ENCODE results near the gene FRMD8. TPM values are rescaled to one million over a fixed set of nuclear protein-coding genes. Genes with fewer than 3 reads are reported as not detected.

Gene FRMD8
- total RNA-seq, 1 experiment from 2014 or later, result 24.8 TPM

GRCh38 chr11:65388731-65389130 lies 2.3 kb downstream of the FRMD8 start:
- no peak for DNase-seq (ENCODE audit: low read depth)
- in situ Hi-C loops (cut with HindIII; ENCODE audit: low pct_unique_long_range_greater_than_20kb, low sequenced_read_pairs), result no loop called here

DNA sequence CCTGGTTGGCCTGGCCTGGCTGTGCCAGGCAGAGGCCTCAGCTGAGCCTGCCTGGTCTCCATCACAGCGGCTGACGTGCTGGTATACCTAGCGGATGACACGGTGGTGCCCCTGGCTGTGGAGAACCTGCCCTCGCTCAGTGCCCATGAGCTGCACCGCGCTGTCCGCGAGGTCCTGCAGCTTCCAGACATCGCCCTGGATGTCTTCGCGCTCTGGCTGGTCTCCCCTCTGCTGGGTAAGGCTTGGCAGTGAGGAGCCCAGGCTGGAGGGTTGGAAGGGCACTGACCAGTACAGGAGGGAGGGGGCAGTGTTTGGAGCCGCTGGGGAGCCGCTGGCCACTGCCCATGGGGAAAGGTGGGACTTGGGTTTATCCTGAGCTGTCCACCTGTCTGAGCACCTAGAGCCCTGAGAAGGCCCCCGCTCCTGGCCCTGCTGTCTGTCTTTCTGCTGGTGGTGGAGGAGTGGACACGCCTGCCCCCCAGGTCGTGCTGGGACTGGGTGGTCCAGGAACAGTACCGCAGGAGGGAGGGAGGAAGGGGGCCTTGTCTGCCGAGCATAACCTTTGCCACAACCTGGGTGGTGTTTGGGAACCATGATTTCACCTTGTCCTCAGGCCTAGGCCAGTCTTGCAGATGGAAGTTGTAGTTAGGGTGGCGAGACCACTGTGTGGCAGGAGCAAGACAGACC lies 3.0 kb downstream of the FRMD8 start:
- DNase-seq (ENCODE audit: low read depth), result no peak
- in situ Hi-C loops (cut with HindIII; ENCODE audit: low pct_unique_long_range_greater_than_20kb, low sequenced_read_pairs), result no loop called here

- in situ Hi-C loops (cut with HindIII; ENCODE audit: low pct_unique_long_range_greater_than_20kb, low sequenced_read_pairs), result no loop called here
- DNase-seq (ENCODE audit: low read depth), result no peak
Observed at GRCh38 chr11:65390099-65390941, 3.9 kb downstream of the FRMD8 start.

DNA sequence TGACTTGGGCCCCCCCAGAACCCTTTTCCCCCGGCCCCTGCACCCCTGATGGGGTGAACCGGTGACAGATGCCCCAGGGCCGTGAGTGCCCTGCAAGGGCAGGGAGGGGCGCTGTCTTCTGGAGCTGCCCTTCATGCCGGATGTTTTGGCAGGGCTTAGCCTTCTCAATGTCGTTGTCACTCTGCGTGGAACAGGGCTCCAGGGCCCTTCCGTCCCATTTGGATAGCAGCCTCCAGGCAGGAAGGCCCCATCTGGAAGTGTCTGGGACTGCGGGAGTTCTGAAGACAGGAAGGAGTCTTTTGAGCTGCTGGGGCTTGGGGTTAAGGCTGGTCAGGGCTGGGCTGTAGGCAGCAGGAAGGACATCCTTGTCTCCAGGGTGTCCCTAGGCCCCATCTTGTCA lies 4.6 kb downstream of the FRMD8 start:
- DNase-seq (ENCODE audit: low read depth), result no peak
- in situ Hi-C loops (cut with HindIII; ENCODE audit: low pct_unique_long_range_greater_than_20kb, low sequenced_read_pairs), result no loop called here

- in situ Hi-C loops (cut with HindIII; ENCODE audit: low pct_unique_long_range_greater_than_20kb, low sequenced_read_pairs), result no loop called here
- no peak for DNase-seq (ENCODE audit: low read depth)
Observed at GRCh38 chr11:65392186-65392829, 5.9 kb downstream of the FRMD8 start.

GRCh38 chr11:65392899-65393298 lies 6.5 kb downstream of the FRMD8 start:
- DNase-seq (ENCODE audit: low read depth), result no peak
- in situ Hi-C loops (cut with HindIII; ENCODE audit: low pct_unique_long_range_greater_than_20kb, low sequenced_read_pairs), result no loop called here

DNA sequence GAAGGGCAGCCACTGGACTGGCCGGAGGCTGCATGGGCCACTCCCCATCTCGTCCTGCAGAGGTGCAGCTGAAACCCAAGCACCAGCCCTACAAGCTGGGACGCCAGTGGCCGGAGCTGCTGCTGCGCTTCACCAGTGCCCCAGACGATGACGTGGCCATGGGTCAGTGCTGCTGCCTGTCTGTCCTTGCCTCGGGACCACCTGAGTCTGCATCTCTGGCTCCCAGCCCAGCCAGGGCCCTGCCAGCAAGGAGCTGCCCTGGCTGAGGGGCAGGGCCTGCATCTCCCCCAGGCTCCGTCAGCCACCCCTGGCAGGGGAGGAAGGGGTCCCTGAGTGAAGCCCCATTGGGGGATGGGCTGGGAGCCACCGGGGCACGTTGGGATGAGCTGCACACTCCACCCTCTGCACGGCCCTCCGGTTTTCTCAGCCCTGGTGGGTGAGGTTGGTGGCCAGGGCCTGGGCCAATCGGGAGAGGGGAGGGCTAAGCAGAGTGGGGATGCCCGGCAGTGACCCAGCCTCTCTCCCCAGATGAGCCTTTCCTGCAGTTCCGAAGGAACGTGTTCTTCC lies 7.2 kb downstream of the FRMD8 start:
- no peak for DNase-seq (ENCODE audit: low read depth)
- in situ Hi-C loops (cut with HindIII; ENCODE audit: low pct_unique_long_range_greater_than_20kb, low sequenced_read_pairs), result no loop called here

GRCh38 chr11:65394125-65394536 lies 7.7 kb downstream of the FRMD8 start:
- in situ Hi-C loops (cut with HindIII; ENCODE audit: low pct_unique_long_range_greater_than_20kb, low sequenced_read_pairs), result no loop called here
- no peak for DNase-seq (ENCODE audit: low read depth)

- in situ Hi-C loops (cut with HindIII; ENCODE audit: low pct_unique_long_range_greater_than_20kb, low sequenced_read_pairs), result no loop called here
- no peak for DNase-seq (ENCODE audit: low read depth)
Observed at GRCh38 chr11:65395961-65396530, 9.6 kb downstream of the FRMD8 start.

GRCh38 chr11:65396769-65397745 lies 10.6 kb downstream of the FRMD8 start:
- in situ Hi-C loops (cut with HindIII; ENCODE audit: low pct_unique_long_range_greater_than_20kb, low sequenced_read_pairs), result no loop called here
- DNase-seq (ENCODE audit: low read depth), result no peak

GRCh38 chr11:65398362-65398910 lies 12.0 kb downstream of the FRMD8 start:
- in situ Hi-C loops (cut with HindIII; ENCODE audit: low pct_unique_long_range_greater_than_20kb, low sequenced_read_pairs), result no loop called here
- no peak for DNase-seq (ENCODE audit: low read depth)

DNA sequence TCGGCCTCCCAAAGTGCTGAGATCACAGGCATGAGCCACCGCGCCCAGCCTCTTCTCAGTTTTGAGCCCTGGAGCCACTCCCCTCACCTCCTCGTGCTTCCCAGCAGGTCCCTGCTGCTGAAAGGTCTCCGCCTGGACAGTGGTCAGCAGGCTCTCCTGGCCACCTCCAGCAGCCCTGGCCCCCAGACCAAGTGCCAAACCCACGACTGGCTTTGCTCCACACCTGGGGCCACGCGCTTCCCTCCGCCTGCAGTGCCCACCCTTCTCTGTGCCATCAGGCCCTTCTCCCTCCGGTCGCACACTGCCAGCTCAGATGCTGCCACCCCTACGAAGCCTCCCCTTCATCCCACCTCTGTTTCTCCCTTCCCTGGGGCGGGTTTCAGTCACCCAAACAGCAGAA lies 12.8 kb downstream of the FRMD8 start:
- DNase-seq (ENCODE audit: low read depth), result no peak

GRCh38 chr11:65399845-65400244 lies 13.4 kb downstream of the FRMD8 start:
- in situ Hi-C loops (cut with HindIII; ENCODE audit: low pct_unique_long_range_greater_than_20kb, low sequenced_read_pairs), result no loop called here
- no peak for DNase-seq (ENCODE audit: low read depth)

More for the DNA sequence above, 12.8 kb downstream of the FRMD8 start:
- in situ Hi-C loops (cut with HindIII; ENCODE audit: low pct_unique_long_range_greater_than_20kb, low sequenced_read_pairs), result no loop called here

DNA sequence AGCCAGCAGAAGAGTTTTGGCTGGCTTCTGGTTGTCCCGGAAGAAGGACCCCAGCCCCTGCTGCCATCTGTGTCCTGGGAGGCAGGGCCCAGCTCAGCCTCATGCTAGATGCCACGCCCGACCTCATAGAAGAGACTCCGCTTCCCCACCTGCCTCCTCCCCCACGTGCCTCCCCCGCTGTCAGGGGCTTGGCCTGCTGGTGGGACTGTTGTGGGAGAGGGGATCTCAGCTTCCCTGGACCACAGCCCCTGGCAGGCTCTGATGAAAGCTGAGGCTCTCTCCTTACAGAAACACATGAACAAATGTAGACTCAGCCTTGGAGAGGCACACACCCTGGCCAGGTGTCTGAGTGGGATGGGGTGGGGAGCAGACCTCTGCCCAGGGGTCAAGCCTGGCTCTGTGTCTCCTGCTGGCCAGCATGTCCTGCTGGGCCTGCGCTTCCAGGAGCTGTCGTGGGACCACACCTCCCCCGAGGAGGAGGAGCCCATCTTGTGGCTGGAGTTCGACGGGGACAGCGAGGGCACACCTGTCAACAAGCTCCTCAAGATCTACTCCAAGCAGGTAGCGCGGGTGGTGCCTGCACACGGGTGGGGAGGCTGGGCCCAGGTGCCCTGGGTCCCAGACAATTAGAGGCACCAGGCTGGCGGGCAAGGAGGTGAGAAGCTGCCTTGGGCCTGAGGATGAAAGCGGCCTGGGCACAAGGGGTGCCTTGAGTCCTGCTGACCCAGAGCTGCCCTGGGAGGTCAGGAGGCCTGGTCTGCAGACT lies 14.1 kb downstream of the FRMD8 start:
- no peak for DNase-seq (ENCODE audit: low read depth)
- in situ Hi-C loops (cut with HindIII; ENCODE audit: low pct_unique_long_range_greater_than_20kb, low sequenced_read_pairs), result no loop called here

DNA sequence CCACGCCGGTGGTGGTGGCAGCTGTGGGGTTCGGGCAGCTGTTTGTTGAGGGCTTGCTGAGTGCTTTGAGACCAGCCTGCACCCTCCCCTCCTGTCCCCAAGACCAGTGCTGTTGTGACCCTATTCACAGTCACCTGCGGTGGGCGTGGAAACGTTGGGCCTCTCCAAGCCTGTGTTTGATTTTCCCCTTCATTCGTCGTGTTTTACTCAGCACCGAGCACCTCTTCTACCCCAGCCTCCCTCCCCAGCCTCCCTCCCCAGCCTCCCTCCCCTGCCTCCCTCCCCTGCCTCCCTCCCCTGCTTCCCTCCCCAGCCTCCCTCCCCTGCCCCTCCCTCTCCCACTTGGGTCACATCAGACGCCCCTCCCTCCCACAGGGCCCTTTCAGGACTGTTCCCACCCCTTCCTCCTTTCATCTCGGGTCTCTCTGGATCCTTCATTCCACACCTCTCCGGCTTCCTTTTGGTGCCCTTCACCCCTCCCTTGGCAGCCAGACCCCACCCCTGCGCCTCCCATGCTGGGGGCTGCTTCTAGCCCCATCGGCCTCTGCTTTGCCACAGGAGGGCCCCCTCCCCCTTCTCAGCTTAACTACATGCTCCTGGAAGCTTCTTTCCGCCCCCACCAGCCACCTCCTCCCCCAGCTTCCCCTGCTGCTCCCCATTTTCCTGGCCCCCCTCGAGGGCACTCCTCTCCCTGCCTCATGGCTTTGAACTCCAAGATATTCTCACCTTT lies 14.8 kb downstream of the FRMD8 start:
- no peak for DNase-seq (ENCODE audit: low read depth)
- in situ Hi-C loops (cut with HindIII; ENCODE audit: low pct_unique_long_range_greater_than_20kb, low sequenced_read_pairs), result no loop called here

- no peak for DNase-seq (ENCODE audit: low read depth)
- in situ Hi-C loops (cut with HindIII; ENCODE audit: low pct_unique_long_range_greater_than_20kb, low sequenced_read_pairs), result no loop called here
Observed at GRCh38 chr11:65401803-65402248, 15.4 kb downstream of the FRMD8 start.

Data from Caki2 (cell line).